Neuronal stem cell (in vitro differentiated cells): ENCODE data around the gene OMG.

ENCODE experiments used
- DNase-seq: peaks from one replicate; pipeline ENCODE4 v3.0.0-alpha.2; 2013; ENCODE audit warnings: low spot score
- H2AFZ ChIP-seq: one replicate; pipeline ENCODE4 v1.6.1; 2013; ENCODE audit warnings: mild to moderate bottlenecking, low read length, inconsistent platforms
- H2AK5ac ChIP-seq: 2 replicates; pipeline ENCODE4 v1.6.1; 2013; ENCODE audit warnings: low read depth, mild to moderate bottlenecking, inconsistent platforms, low read length, moderate library complexity, mixed read lengths
- H2BK120ac ChIP-seq: 2 replicates; pipeline ENCODE4 v1.6.1; 2013; ENCODE audit warnings: low read depth, mild to moderate bottlenecking, inconsistent platforms, low read length, moderate library complexity, mixed read lengths
- H2BK12ac ChIP-seq: one replicate; pipeline ENCODE4 v1.6.1; 2013; ENCODE audit warnings: low read length, inconsistent platforms
- H2BK15ac ChIP-seq: 2 replicates; pipeline ENCODE4 v1.6.1; 2013; ENCODE audit warnings: mild to moderate bottlenecking, low read length, inconsistent platforms, mixed read lengths
- H2BK5ac ChIP-seq: one replicate; pipeline ENCODE4 v1.6.1; 2013; ENCODE audit warnings: inconsistent platforms, mild to moderate bottlenecking, low read length, moderate library complexity
- H3K14ac ChIP-seq: one replicate; pipeline ENCODE4 v1.6.1; 2013; ENCODE audit warnings: low read length, inconsistent platforms
- H3K18ac ChIP-seq: 2 replicates; pipeline ENCODE4 v1.6.1; 2013; ENCODE audit warnings: low read length, inconsistent platforms
- H3K23ac ChIP-seq: 2 replicates; pipeline ENCODE4 v1.6.1; 2013; ENCODE audit warnings: low read depth, mild to moderate bottlenecking, mixed read lengths, low read length, inconsistent platforms; ENCODE audit not compliant: poor library complexity
- H3K27ac ChIP-seq: replicated peaks from 3 replicates; pipeline ENCODE4 v1.5.1; 2013; ENCODE audit warnings: low read length, inconsistent platforms
- H3K27me3 ChIP-seq, 3 experiments: 2 replicates each; pipeline ENCODE4 v1.6.1; 2013; ENCODE audit warnings: low read length in 3 of 3, mild to moderate bottlenecking in 2 of 3, inconsistent platforms in 1 of 3, low read depth in 1 of 3, mixed read lengths in 1 of 3, moderate library complexity in 1 of 3; ENCODE audit not compliant: control insufficient read depth in 3 of 3, insufficient read depth in 3 of 3
- H3K36me3 ChIP-seq, 2 donors: replicated peaks in 1 of 2; 2 replicates each; pipeline ENCODE4 v1.6.1; 2013; ENCODE audit warnings: low read length in 2 of 2; ENCODE audit not compliant: control insufficient read depth in 2 of 2, insufficient read depth in 2 of 2
- H3K4ac ChIP-seq: 2 replicates; pipeline ENCODE4 v1.6.1; 2013; ENCODE audit warnings: inconsistent platforms, mild to moderate bottlenecking, low read length, moderate library complexity
- H3K4me1 ChIP-seq, 2 donors: 1 replicate in 1 of 2; 2 replicates in 1 of 2; pipeline ENCODE4 v1.6.1; 2013; ENCODE audit warnings: low read length in 2 of 2, low read depth in 1 of 2; ENCODE audit not compliant: control insufficient read depth in 2 of 2, insufficient read depth in 1 of 2
- H3K4me2 ChIP-seq: one replicate; pipeline ENCODE4 v1.6.1; 2013; ENCODE audit warnings: mild to moderate bottlenecking, low read length, inconsistent platforms; ENCODE audit not compliant: insufficient read depth, poor library complexity, severe bottlenecking
- H3K4me3 ChIP-seq, 2 donors: 2 replicates each; pipeline ENCODE4 v1.5.1; 2013; ENCODE audit warnings: low read length in 2 of 2, mild to moderate bottlenecking in 2 of 2, inconsistent platforms in 1 of 2, moderate library complexity in 1 of 2
- H3K79me1 ChIP-seq: one replicate; pipeline ENCODE4 v1.6.1; 2013; ENCODE audit warnings: low read depth, mild to moderate bottlenecking, inconsistent platforms, low read length, moderate library complexity
- H3K9ac ChIP-seq: one replicate; pipeline ENCODE4 v1.6.1; 2013; ENCODE audit warnings: mild to moderate bottlenecking, low read depth, low read length, inconsistent platforms; ENCODE audit not compliant: poor library complexity
- H3K9me3 ChIP-seq, 2 donors: replicated peaks in 1 of 2; 2 replicates each; pipeline versions ENCODE3 to v1.6.1; 2013; ENCODE audit warnings: low read length in 2 of 2, mild to moderate bottlenecking in 2 of 2, inconsistent platforms in 1 of 2, low read depth in 1 of 2, mixed read lengths in 1 of 2, moderate library complexity in 1 of 2; ENCODE audit not compliant: control insufficient read depth in 2 of 2, insufficient read depth in 1 of 2
- H4K8ac ChIP-seq: one replicate; pipeline ENCODE4 v1.6.1; 2013; ENCODE audit warnings: low read depth, mild to moderate bottlenecking, inconsistent platforms, low read length, moderate library complexity
- H4K91ac ChIP-seq: one replicate; pipeline ENCODE4 v1.6.1; 2013; ENCODE audit warnings: low read length, low read depth, mild to moderate bottlenecking, inconsistent platforms; ENCODE audit not compliant: poor library complexity
- WGBS, 2 donors: extraction: QIAGEN DNeasy Blood & Tissue Kit; methylation state at CpG; one replicate each; pipeline ENCODE4 v1.1.7; 2013; ENCODE audit warnings: missing lambda C conversion rate in 2 of 2, mixed read lengths in 1 of 2; ENCODE audit not compliant: insufficient read length in 2 of 2, insufficient replicate concordance in 1 of 2; ENCODE audit errors: extremely low coverage in 2 of 2; 5-methylcytosine and 5-hydroxymethylcytosine counted together

The OMG gene

GRCh38 chr17:31274252-31274651 is 22.8 kb downstream of the OMG start:
- H2BK15ac ChIP-seq, result no peak overlapping the region
- no peaks in the 10 kb centered on the region for H3K27me3 ChIP-seq
- no peak overlapping the region for H3K14ac ChIP-seq
- no peak overlapping the region for H2BK120ac ChIP-seq
- H3K4ac ChIP-seq, result no peak overlapping the region
- peaks cover 0 to 10% of the 10 kb centered on the region in 2 donors for H3K4me1 ChIP-seq
- no peaks in the 10 kb centered on the region for H3K79me1 ChIP-seq
- no peak overlapping the region for H3K9ac ChIP-seq
- no peak overlapping the region for H4K8ac ChIP-seq
- no peak overlapping the region for H3K4me3 ChIP-seq
- H3K36me3 ChIP-seq, result peaks cover 3 to 78% of the 10 kb centered on the region in 2 donors
- WGBS, 2 donors, result no CpG with 5 or more reads among the region's 2 CpGs
- no peak overlapping the region for H2AK5ac ChIP-seq
- H3K27ac ChIP-seq, result no peak overlapping the region
- no peak overlapping the region for H4K91ac ChIP-seq
- no peak overlapping the region for H3K4me2 ChIP-seq
- no peak overlapping the region for H2BK5ac ChIP-seq
- no peak for DNase-seq
- H3K18ac ChIP-seq, result no peak overlapping the region
- no peak overlapping the region for H2BK12ac ChIP-seq
- H3K9me3 ChIP-seq, result no peaks in the 10 kb centered on the region
- H3K23ac ChIP-seq, result no peak overlapping the region
- H2AFZ ChIP-seq, result no peak overlapping the region

- H3K36me3 ChIP-seq, result peaks cover 3 to 81% of the 10 kb centered on the region in 2 donors
- no CpG with 5 or more reads among the region's 1 CpG for WGBS, 2 donors
- H3K4ac ChIP-seq, result no peak overlapping the region
- DNase-seq, result no peak
- no peak overlapping the region for H2AFZ ChIP-seq
- H3K23ac ChIP-seq, result no peak overlapping the region
- no peak overlapping the region for H2BK15ac ChIP-seq
- H3K14ac ChIP-seq, result no peak overlapping the region
- no peak overlapping the region for H2BK12ac ChIP-seq
- no peaks in the 10 kb centered on the region for H3K9me3 ChIP-seq
- H3K4me2 ChIP-seq, result no peak overlapping the region
- H3K9ac ChIP-seq, result no peak overlapping the region
- no peak overlapping the region for H3K27ac ChIP-seq
- no peaks in the 10 kb centered on the region for H3K79me1 ChIP-seq
- no peak overlapping the region for H4K8ac ChIP-seq
- H3K18ac ChIP-seq, result no peak overlapping the region
- H2BK120ac ChIP-seq, result no peak overlapping the region
- no peaks in the 10 kb centered on the region for H3K27me3 ChIP-seq
- H3K4me1 ChIP-seq, result peaks cover 0 to 12% of the 10 kb centered on the region in 2 donors
- no peak overlapping the region for H4K91ac ChIP-seq
- H2AK5ac ChIP-seq, result no peak overlapping the region
- H2BK5ac ChIP-seq, result no peak overlapping the region
- H3K4me3 ChIP-seq, result no peak overlapping the region
Measured at GRCh38 chr17:31273516-31273915, 23.5 kb downstream of the OMG start.

GRCh38 chr17:31272803-31273202 is 24.2 kb downstream of the OMG start:
- H3K9me3 ChIP-seq, result no peaks in the 10 kb centered on the region
- H3K27ac ChIP-seq, result no peak overlapping the region
- no peak overlapping the region for H3K9ac ChIP-seq
- H3K4me1 ChIP-seq, result peaks cover 0 to 12% of the 10 kb centered on the region in 2 donors
- no peak overlapping the region for H2AK5ac ChIP-seq
- H3K4ac ChIP-seq, result no peak overlapping the region
- no peak overlapping the region for H3K14ac ChIP-seq
- no peak overlapping the region for H2BK12ac ChIP-seq
- no peaks in the 10 kb centered on the region for H3K79me1 ChIP-seq
- H3K23ac ChIP-seq, result no peak overlapping the region
- no peak overlapping the region for H2BK15ac ChIP-seq
- H3K36me3 ChIP-seq, result peaks cover 2 to 81% of the 10 kb centered on the region in 2 donors
- no peak overlapping the region for H4K91ac ChIP-seq
- no peak overlapping the region for H2AFZ ChIP-seq
- H2BK120ac ChIP-seq, result no peak overlapping the region
- H3K18ac ChIP-seq, result no peak overlapping the region
- H3K27me3 ChIP-seq, result no peaks in the 10 kb centered on the region
- H3K4me2 ChIP-seq, result no peak overlapping the region
- no peak overlapping the region for H2BK5ac ChIP-seq
- no peak overlapping the region for H4K8ac ChIP-seq
- DNase-seq, result no peak
- H3K4me3 ChIP-seq, result no peak overlapping the region

DNA sequence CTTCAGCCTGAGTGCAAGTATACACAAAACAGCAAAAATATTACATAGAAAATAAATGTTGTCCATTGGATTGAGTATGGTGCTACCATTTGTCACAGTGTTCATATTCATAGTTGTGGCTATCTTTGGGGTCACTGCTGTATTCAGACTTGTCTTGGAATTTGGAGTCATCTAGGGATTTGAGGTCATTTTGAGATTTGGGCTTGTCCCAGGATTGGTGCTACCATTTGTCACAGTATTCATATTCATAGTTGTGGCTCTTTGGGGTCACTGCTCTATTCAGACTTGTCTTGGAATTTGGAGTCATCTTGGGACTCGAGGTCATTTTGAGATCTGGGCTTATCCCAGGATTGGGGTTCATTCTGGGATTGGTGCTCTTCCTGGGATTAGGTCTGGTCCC is 24.8 kb downstream of the OMG start:
- Histone ChIP-seq H2AK5ac (no peak overlapping the region), H2BK120ac (no peak overlapping the region), H3K27ac (no peak overlapping the region), H3K27me3 (no peaks in the 10 kb centered on the region), H3K9me3 (no peaks in the 10 kb centered on the region), H3K4me2 (no peak overlapping the region), H3K23ac (no peak overlapping the region), H3K14ac (no peak overlapping the region), H3K9ac (no peak overlapping the region), H2BK12ac (no peak overlapping the region), H3K4me3 (no peak overlapping the region), H4K8ac (no peak overlapping the region), H2BK15ac (no peak overlapping the region), H2BK5ac (no peak overlapping the region), H4K91ac (no peak overlapping the region), H3K79me1 (no peaks in the 10 kb centered on the region), H3K36me3 (peaks cover 1 to 81% of the 10 kb centered on the region in 2 donors), H3K4me1 (peaks cover 0 to 12% of the 10 kb centered on the region in 2 donors), H3K18ac (no peak overlapping the region), H2AFZ (no peak overlapping the region), H3K4ac (no peak overlapping the region)
- no peak for DNase-seq
- WGBS, 2 donors, result no CpG with 5 or more reads among the region's 1 CpG
